Activated naive CD4-positive, alpha-beta T cell treated with Interleukin-2 at 50 U/mL for 16 hours (primary cell): ENCODE data around the gene PPM1H.

Source experiments
- DNase-seq: peaks from one replicate; pipeline ENCODE4 v3.0.0-alpha.2; 2020

Gene PPM1H

GRCh38 chr12:62726471-62726980 is 208.4 kb downstream of the PPM1H start:
- no peak for DNase-seq

GRCh38 chr12:62725781-62726180 is 209.2 kb downstream of the PPM1H start:
- DNase-seq, result no peak

DNA sequence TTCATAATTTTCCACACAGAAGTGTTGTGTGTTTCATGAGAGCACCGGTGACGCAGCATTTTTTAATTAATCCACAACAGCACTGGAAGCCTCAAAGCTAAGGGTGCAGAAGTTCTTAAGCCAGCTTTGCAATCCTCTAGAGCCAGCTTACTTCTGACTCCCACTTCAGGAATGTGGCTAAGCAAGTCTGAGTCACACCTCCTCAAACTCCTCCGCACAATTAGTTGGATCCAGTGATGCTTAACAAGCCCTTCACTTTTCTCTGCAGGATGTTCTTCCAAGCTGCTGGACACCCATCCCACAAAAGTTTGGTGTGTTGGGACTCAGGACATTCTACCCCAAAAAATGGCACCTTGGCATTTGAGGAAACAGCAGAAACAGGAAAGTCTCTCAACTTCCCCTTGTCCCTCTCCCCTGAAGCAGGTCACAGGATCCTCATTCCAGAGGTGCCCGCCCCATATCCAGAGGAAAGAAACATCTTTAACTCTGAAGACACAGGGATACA is 210.0 kb downstream of the PPM1H start:
- no peak for DNase-seq

GRCh38 chr12:62724285-62724684 is 210.7 kb downstream of the PPM1H start:
- no peak for DNase-seq

DNA sequence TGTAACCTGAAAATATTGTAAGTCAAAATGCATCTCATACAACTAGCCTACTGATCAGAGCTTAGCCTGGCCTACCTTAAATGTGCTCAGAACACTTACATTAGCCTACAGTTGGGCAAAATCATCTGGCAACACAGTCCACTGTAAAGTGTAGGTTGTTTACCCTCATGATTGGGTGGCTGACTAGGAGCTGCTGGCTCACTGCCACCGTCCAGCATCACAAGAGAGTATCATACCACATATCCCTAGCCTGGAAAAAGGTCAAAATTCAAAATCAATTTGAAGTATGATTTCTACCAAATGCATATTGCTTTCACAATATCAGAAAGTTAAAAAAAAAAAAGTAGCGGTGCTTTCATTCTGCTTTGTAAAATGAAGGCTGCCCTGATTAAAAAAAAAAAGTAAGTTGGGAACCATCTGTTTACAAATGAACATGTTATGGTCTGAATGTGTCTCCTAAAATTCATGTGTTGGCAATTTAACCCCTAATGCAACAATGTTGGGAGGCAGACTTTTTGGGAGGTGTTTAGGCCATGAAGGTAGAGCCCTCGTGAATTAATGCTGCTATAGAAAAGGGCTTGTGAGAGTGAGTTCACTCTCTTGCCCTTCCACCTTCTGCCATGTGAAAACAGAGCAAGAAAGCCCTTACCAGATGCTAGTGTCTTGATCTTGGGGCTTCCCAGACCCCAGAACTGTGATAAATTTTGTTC is 211.8 kb downstream of the PPM1H start:
- no peak for DNase-seq

DNA sequence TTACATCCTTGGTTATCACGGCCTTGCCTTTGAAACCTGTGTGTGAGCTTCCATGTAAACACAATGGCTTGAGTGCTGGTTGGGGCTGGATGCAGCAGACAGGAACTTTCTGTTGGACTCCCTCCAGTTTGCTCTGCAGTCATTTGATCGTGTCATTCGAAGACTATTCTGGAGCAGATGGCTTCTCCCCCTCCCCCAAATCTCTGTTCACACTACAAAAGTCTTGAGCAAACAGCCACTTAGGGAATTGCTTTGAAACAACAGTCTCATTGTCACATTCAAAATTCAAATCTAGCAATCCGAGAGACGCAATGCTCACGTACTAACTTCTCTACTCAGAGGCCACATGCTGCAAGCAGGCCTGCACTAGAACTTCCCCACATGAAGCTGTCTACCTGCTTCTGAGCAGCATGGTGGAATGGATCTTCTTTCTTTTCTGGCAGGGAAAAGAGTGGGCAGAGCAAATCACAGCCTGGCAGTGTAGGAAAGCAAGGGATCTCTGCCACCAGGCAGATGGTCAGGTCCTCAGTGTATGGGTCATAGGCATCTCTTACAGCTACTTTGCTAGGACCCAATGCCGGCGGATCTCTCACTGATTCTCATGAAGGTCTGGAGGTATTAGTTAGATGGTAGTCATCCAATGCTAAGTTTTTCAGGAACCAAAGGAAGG is 214.2 kb downstream of the PPM1H start:
- DNase-seq, result no peak

GRCh38 chr12:62720025-62720424 is 214.9 kb downstream of the PPM1H start:
- no peak for DNase-seq

DNA sequence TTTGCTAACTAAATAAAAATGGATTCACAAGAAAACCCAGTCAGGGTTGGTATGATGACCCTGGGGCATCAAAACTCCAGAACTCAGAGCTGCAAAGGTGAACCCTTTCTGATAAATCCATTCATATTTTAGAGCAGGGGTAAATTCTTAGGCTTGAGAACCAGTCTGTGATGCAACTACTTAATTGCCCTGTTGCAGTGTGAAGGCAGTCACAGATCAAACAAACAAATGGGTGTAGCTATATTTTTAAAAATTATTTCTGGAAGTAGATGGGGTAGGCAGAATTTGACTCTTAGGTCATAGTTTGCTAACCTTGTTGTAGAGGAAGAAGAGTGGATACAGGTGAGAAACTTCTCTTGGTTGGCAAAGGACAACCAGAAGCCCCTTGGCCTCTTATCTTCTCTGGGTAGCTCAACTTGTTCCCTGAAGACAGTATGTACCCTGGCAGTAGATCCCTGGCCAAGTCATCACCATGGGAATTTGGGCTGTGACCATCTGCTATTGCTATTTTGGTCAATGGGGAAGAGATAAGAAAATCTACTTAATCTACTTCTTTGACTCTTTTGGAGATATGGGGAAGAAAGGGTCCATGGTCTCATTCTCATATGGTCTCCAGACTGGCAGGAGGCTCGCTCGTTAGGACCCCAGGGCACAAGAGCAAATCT is 216.1 kb downstream of the PPM1H start:
- no peak for DNase-seq

DNA sequence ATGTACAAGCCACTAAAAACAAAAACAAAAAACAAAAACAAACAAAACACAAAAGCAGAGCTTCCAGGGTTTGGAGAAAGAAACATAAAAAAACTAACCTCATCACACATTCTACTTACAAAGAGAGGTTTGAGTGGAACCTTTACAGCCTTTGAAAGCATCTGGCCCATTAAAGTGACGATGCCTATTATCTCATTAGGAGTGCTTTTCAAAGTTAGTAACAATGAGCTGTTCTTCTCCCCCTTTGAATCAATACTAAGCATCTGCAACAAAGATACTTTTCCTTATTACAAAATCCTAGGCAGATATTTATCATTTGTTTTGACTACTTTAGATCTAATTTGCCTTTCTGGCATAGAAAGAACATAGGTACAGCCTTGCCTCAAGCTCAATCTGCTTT is 217.3 kb downstream of the PPM1H start:
- no peak for DNase-seq

DNA sequence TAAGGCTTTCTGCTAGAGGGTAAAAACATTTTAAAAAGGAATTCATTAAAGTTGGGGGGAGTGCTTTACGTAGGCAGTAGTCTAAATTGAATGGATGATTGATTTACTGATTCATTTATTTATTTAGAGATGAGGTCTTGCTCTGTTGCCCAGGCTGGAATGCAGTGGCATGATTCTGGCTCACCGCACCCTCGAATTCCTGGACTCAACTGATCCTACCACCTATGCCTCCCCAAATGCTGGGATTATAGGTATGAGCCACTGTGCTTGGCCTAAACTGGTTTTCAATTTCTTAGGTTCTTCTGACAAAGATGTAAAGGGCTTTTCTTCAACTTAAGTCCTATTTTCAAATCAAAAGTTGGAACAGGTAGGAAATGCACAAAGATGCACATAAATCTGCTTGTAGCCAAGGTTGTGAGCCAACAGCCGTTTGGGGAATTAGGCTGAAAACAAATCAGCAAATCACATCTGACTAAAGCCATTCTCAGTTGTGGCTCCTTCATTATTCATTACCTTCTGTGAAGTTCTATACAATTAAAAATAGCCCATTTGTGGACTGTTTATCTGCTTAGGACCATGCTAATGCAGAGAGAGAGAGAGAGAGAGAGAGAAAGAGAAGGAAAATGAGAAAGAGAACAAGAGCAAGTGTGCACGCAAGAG is 218.0 kb downstream of the PPM1H start:
- no peak for DNase-seq

GRCh38 chr12:62716037-62716436 is 218.9 kb downstream of the PPM1H start:
- DNase-seq, result no peak

GRCh38 chr12:62714774-62715721 is 219.9 kb downstream of the PPM1H start:
- no peak for DNase-seq

GRCh38 chr12:62714181-62714773 is 220.7 kb downstream of the PPM1H start:
- no peak for DNase-seq

GRCh38 chr12:62713723-62714122 is 221.2 kb downstream of the PPM1H start:
- DNase-seq, result no peak

- no peak for DNase-seq
Measured at GRCh38 chr12:62712681-62713573, 222.0 kb downstream of the PPM1H start.

GRCh38 chr12:62711631-62712241 is 223.2 kb downstream of the PPM1H start:
- DNase-seq, result no peak

DNA sequence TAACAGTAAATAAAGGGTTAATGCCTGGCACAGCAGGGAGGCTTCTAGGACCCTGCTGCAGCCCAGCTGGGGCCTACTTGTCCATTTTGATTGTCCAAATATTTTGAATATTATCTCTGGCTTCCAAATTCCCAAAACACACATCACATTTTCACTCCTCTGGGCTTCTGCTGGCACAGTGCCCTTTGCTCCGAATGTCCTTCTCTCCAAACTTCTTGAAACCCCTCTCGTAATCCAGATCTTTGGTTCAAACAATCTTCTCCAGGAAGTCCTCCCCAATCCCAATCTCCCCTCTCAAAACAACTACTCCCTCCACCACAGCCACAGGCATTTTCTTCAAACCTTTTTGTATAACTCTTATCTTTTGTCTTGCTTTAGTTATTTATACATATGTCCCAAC is 225.6 kb downstream of the PPM1H start:
- no peak for DNase-seq

GRCh38 chr12:62707939-62708338 is 227.0 kb downstream of the PPM1H start:
- no peak for DNase-seq

DNA sequence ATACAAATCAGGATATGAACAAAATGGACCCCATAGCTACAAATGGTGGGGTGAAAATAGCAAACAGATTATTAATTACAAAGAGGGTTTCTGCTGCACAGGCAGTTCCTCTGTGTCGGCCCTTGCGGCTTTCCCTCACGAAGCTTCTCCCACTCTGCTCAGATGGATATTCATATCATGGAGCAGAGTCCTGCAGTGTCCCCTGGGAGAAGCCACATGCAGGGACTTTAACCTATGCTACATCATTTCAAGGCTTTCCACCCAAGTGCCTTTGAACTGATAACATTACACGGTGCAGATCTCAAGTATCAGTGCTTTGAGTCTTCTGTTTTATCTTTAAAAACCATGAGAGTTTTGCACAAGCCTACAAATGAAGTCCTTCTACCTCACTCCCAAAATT is 229.1 kb downstream of the PPM1H start:
- DNase-seq, result no peak

GRCh38 chr12:62703011-62703380 is 232.0 kb downstream of the PPM1H start:
- no peak for DNase-seq
